GM19324 (cell line): ENCODE results near the gene GRN.

Source experiments
- ATAC-seq: cut with Tn5 transposase; IDR thresholded peaks from one replicate; pipeline ENCODE4 v1.9.1; 2021; ENCODE audit warnings: mild to moderate bottlenecking, moderate library complexity; ENCODE audit not compliant: unreplicated experiment, low FRiP score

GRN gene

GRCh38 chr17:44398692-44399691 lies 53.9 kb downstream of the GRN start:
- no peak for ATAC-seq

GRCh38 chr17:44400226-44400847 lies 55.2 kb downstream of the GRN start:
- ATAC-seq, result no peak
